Trophoblast cell (in vitro differentiated cells and primary cell): ENCODE data around the gene ASTN1. TPM values are rescaled to one million over a fixed set of nuclear protein-coding genes. Genes with fewer than 3 reads are reported as not detected.
A peak's percentile ranks its signal among the peaks of the same experiment; 100 is the strongest.

Experiments
- DNase-seq, 2 donors: peaks; one replicate each; pipeline ENCODE4 v3.0.0-alpha.2; 2016
- H2AFZ ChIP-seq: 2 replicates; pipeline ENCODE4 v1.6.1; 2013; ENCODE audit warnings: low read length, moderate library complexity, mild to moderate bottlenecking; ENCODE audit not compliant: insufficient read depth, poor library complexity
- H2AK5ac ChIP-seq: 2 replicates; pipeline ENCODE4 v1.6.1; 2013; ENCODE audit warnings: mild to moderate bottlenecking, low read length
- H2BK120ac ChIP-seq: 2 replicates; pipeline ENCODE4 v1.6.1; 2013; ENCODE audit warnings: low read length, mild to moderate bottlenecking, moderate library complexity; ENCODE audit not compliant: insufficient read depth, poor library complexity
- H2BK12ac ChIP-seq: 2 replicates; pipeline ENCODE4 v1.6.1; 2013; ENCODE audit warnings: mild to moderate bottlenecking, low read length, moderate library complexity
- H2BK5ac ChIP-seq: 2 replicates; pipeline ENCODE4 v1.6.1; 2013; ENCODE audit warnings: low read length, low read depth, moderate library complexity, mild to moderate bottlenecking; ENCODE audit not compliant: poor library complexity
- H3K14ac ChIP-seq: 2 replicates; pipeline ENCODE4 v1.6.1; 2013; ENCODE audit warnings: mild to moderate bottlenecking, low read length
- H3K18ac ChIP-seq: 2 replicates; pipeline ENCODE4 v1.6.1; 2013; ENCODE audit warnings: mild to moderate bottlenecking, low read length
- H3K23ac ChIP-seq: 2 replicates; pipeline ENCODE4 v1.6.1; 2013; ENCODE audit warnings: low read length
- H3K27ac ChIP-seq: 2 replicates; pipeline ENCODE4 v1.5.1; 2013; ENCODE audit warnings: low read depth, mild to moderate bottlenecking, inconsistent platforms, low read length, moderate library complexity
- H3K27me3 ChIP-seq: 2 replicates; pipeline ENCODE4 v1.6.1; 2013; ENCODE audit warnings: inconsistent platforms, mild to moderate bottlenecking, low read length, moderate library complexity; ENCODE audit not compliant: insufficient read depth
- H3K36me3 ChIP-seq, 2 experiments: 1 replicate in 1 of 2; 2 replicates in 1 of 2; pipeline ENCODE4 v1.6.1; 2013; ENCODE audit warnings: low read length in 2 of 2, mild to moderate bottlenecking in 2 of 2, moderate library complexity in 1 of 2; ENCODE audit not compliant: insufficient read depth in 2 of 2, control insufficient read depth in 1 of 2
- H3K4ac ChIP-seq: 2 replicates; pipeline ENCODE4 v1.6.1; 2013; ENCODE audit warnings: low read depth, mild to moderate bottlenecking, low read length, moderate library complexity
- H3K4me1 ChIP-seq, 2 experiments: 1 replicate in 1 of 2; 2 replicates in 1 of 2; pipeline ENCODE4 v1.6.1; 2013; ENCODE audit warnings: low read length in 2 of 2, mild to moderate bottlenecking in 2 of 2, moderate library complexity in 1 of 2; ENCODE audit not compliant: insufficient read depth in 2 of 2, control insufficient read depth in 1 of 2
- H3K4me2 ChIP-seq: 2 replicates; pipeline ENCODE4 v1.6.1; 2013; ENCODE audit warnings: inconsistent platforms, mild to moderate bottlenecking, low read length, moderate library complexity
- H3K4me3 ChIP-seq: 2 replicates; pipeline ENCODE4 v1.5.1; 2013; ENCODE audit warnings: mild to moderate bottlenecking, low read depth, low read length, inconsistent platforms
- H3K79me1 ChIP-seq: one replicate; pipeline ENCODE4 v1.6.1; 2013; ENCODE audit warnings: low read length
- H3K79me2 ChIP-seq: 2 replicates; pipeline ENCODE4 v1.6.1; 2013; ENCODE audit warnings: low read length, mild to moderate bottlenecking; ENCODE audit not compliant: control insufficient read depth, insufficient read depth, poor library complexity
- H3K9ac ChIP-seq: 2 replicates; pipeline ENCODE4 v1.6.1; 2013; ENCODE audit warnings: mild to moderate bottlenecking, low read length
- H3K9me3 ChIP-seq: 2 replicates; pipeline ENCODE4 v1.6.1; 2013; ENCODE audit warnings: low read depth, mild to moderate bottlenecking, control low read depth, inconsistent platforms, low read length; ENCODE audit not compliant: insufficient read depth
- H4K12ac ChIP-seq: 2 replicates; pipeline ENCODE4 v1.6.1; 2013; ENCODE audit warnings: low read depth, mild to moderate bottlenecking, low read length, moderate library complexity
- H4K8ac ChIP-seq: 2 replicates; pipeline ENCODE4 v1.6.1; 2013; ENCODE audit warnings: low read depth, mild to moderate bottlenecking, low read length, moderate library complexity
- H4K91ac ChIP-seq: one replicate; pipeline ENCODE4 v1.6.1; 2013; ENCODE audit warnings: low read depth, mild to moderate bottlenecking, low read length, moderate library complexity
- WGBS: extraction: QIAGEN DNeasy Blood & Tissue Kit; methylation state at CpG from one replicate; pipeline ENCODE4 v1.1.7; 2013; ENCODE audit warnings: missing lambda C conversion rate; ENCODE audit not compliant: insufficient read length, insufficient coverage; ENCODE audit errors: extremely low coverage; 5-methylcytosine and 5-hydroxymethylcytosine counted together
- polyA plus RNA-seq: library from polyadenylated mRNA; stranded (reverse); fragments of 200-250 nt; gene quantifications from 2 replicates; pipeline ENCODE4 v1.2.3, GENCODE V29; 2013

ASTN1 gene
- 0.05 and 0.08 TPM in 2 replicates for polyA plus RNA-seq

- WGBS = no CpG with 5 or more reads among the region's 49 CpGs
- no peak within 1 kb of the TSS for H4K12ac ChIP-seq
- no peak within 1 kb of the TSS for H2BK120ac ChIP-seq
- no peak within 1 kb of the TSS for H3K18ac ChIP-seq
- H3K4me3 ChIP-seq = no peak within 1 kb of the TSS
- no peaks in the 10 kb centered on the region for H3K4me1 ChIP-seq
- no peak within 1 kb of the TSS for H3K14ac ChIP-seq
- H3K9ac ChIP-seq = no peak within 1 kb of the TSS
- no peak within 1 kb of the TSS for H2AFZ ChIP-seq
- H3K79me1 ChIP-seq = no peaks in the 10 kb centered on the region
- no peak within 1 kb of the TSS for H3K27ac ChIP-seq
- H3K4ac ChIP-seq = no peak within 1 kb of the TSS
- peak within 1 kb of the TSS; percentile 53 for H3K4me2 ChIP-seq
- DNase-seq = no peak
- H3K9me3 ChIP-seq = no peaks in the 10 kb centered on the region
- H3K23ac ChIP-seq = no peak within 1 kb of the TSS
- H2BK12ac ChIP-seq = no peak within 1 kb of the TSS
- no peak within 1 kb of the TSS for H4K91ac ChIP-seq
- H2BK5ac ChIP-seq = no peak within 1 kb of the TSS
- no peak within 1 kb of the TSS for H4K8ac ChIP-seq
- no peak within 1 kb of the TSS for H2AK5ac ChIP-seq
- no peaks in the 10 kb centered on the region for H3K79me2 ChIP-seq
- peaks cover 22% of the 10 kb centered on the region for H3K27me3 ChIP-seq
- H3K36me3 ChIP-seq = no peaks in the 10 kb centered on the region
Measured at GRCh38 chr1:177164380-177165068, at the start of gene ASTN1. TSS of gene ASTN1 (minus strand) at chr1:177164712. CDS start at chr1:177164676, 36 bp downstream.

- no peak overlapping the region for H2AK5ac ChIP-seq
- no peaks in the 10 kb centered on the region for H3K79me2 ChIP-seq
- no peak overlapping the region for H3K4me2 ChIP-seq
- no peaks in the 10 kb centered on the region for H3K4me1 ChIP-seq
- H4K12ac ChIP-seq = no peak overlapping the region
- DNase-seq = no peak
- H4K8ac ChIP-seq = no peak overlapping the region
- no peak overlapping the region for H2BK5ac ChIP-seq
- H3K27ac ChIP-seq = no peak overlapping the region
- no peak overlapping the region for H3K9ac ChIP-seq
- no peak overlapping the region for H3K4ac ChIP-seq
- H3K18ac ChIP-seq = no peak overlapping the region
- no peaks in the 10 kb centered on the region for H3K79me1 ChIP-seq
- H2BK120ac ChIP-seq = no peak overlapping the region
- no peak overlapping the region for H3K14ac ChIP-seq
- WGBS = no CpG with 5 or more reads among the region's 4 CpGs
- no peak overlapping the region for H4K91ac ChIP-seq
- no peak overlapping the region for H2BK12ac ChIP-seq
- H2AFZ ChIP-seq = no peak overlapping the region
- no peaks in the 10 kb centered on the region for H3K9me3 ChIP-seq
- no peaks in the 10 kb centered on the region for H3K36me3 ChIP-seq
- H3K27me3 ChIP-seq = no peaks in the 10 kb centered on the region
- H3K4me3 ChIP-seq = no peak overlapping the region
- H3K23ac ChIP-seq = no peak overlapping the region
Measured at GRCh38 chr1:177211231-177211630, 46.7 kb upstream of the ASTN1 start.

GRCh38 chr1:177210071-177210470 lies 45.6 kb upstream of the ASTN1 start:
- Histone ChIP-seq H2AK5ac (no peak overlapping the region), H2BK5ac (no peak overlapping the region), H3K18ac (no peak overlapping the region), H3K23ac (no peak overlapping the region), H3K4ac (no peak overlapping the region), H3K14ac (no peak overlapping the region), H3K4me3 (no peak overlapping the region), H4K8ac (no peak overlapping the region), H3K4me2 (no peak overlapping the region), H3K9ac (no peak overlapping the region), H3K27ac (no peak overlapping the region), H3K9me3 (no peaks in the 10 kb centered on the region), H3K27me3 (no peaks in the 10 kb centered on the region), H3K79me2 (no peaks in the 10 kb centered on the region), H3K36me3 (no peaks in the 10 kb centered on the region), H2BK12ac (no peak overlapping the region), H2BK120ac (no peak overlapping the region), H4K91ac (no peak overlapping the region), H3K4me1 (no peaks in the 10 kb centered on the region), H4K12ac (no peak overlapping the region), H3K79me1 (no peaks in the 10 kb centered on the region), H2AFZ (no peak overlapping the region)
- no peak for DNase-seq

GRCh38 chr1:177209357-177209756 lies 44.8 kb upstream of the ASTN1 start:
- Histone ChIP-seq H3K9ac (no peak overlapping the region), H3K4me1 (no peaks in the 10 kb centered on the region), H3K4me3 (no peak overlapping the region), H4K12ac (no peak overlapping the region), H2AK5ac (no peak overlapping the region), H3K18ac (no peak overlapping the region), H2BK5ac (no peak overlapping the region), H3K36me3 (no peaks in the 10 kb centered on the region), H3K4me2 (no peak overlapping the region), H3K4ac (no peak overlapping the region), H3K79me2 (no peaks in the 10 kb centered on the region), H3K27me3 (no peaks in the 10 kb centered on the region), H3K27ac (no peak overlapping the region), H4K91ac (no peak overlapping the region), H4K8ac (no peak overlapping the region), H3K23ac (no peak overlapping the region), H3K9me3 (no peaks in the 10 kb centered on the region), H2BK12ac (no peak overlapping the region), H3K14ac (no peak overlapping the region), H3K79me1 (no peaks in the 10 kb centered on the region), H2AFZ (no peak overlapping the region), H2BK120ac (no peak overlapping the region)
- no CpG with 5 or more reads among the region's 3 CpGs for WGBS
- DNase-seq = no peak
